ENCODE results near the gene MED15.
"Not testable (repeated sequence)": the region's sequence is repeated elsewhere in the genome, so short reads cannot be mapped to it uniquely, and the experiment has no call there.

The MED15 gene

DNA sequence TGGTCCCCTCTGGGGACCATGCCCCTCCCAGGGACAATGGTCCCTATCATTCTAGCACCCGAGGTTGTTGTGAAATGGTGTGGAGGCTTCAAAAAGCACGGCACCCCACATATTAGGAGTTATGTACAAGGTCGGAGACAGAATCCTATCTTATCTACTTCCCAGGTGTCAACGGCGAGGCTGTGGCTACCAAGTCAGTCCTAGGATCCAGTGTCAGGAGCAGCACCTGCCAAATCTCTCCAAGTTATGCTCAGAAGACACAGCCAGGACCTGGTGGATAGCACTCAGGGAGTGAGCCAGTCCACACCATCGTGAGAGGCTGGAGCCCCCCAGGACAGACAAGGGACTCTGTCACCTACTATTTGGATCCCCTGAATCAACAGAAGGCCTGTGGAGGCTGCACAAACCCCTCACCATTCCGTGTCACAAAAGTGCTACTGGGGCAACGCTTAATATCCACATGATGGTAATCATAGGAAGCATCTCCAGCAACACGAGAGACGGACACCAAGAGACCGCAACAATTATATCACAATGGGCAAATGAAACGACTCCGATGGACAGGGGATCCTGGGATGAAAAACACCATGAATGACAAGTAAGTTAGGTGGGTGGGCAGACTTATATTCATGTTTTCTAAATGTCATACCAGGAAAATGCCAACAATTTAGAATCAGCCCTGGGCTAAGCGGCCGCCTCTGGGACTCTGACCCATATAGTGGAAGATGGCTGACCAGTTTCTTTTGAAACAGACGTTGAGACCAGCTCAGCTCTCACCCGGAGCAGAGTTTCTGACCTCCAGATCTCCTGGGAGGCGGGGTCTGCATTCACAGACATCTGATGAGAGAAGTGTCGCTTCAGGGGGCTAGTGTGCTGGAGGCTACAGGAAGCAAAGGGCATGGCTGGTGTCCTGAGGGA lies 108.4 kb downstream of the MED15 start:
- no peak overlapping the region for H3K9ac ChIP-seq (ENCODE audit: low read depth, low read length)
- H3K27ac ChIP-seq (ENCODE audit: low read depth, low read length): no peak overlapping the region
- no peaks in the 10 kb centered on the region for H3K9me3 ChIP-seq (ENCODE audit: insufficient read depth, low read depth, low read length)
- no peaks in the 10 kb centered on the region for H3K27me3 ChIP-seq (ENCODE audit: insufficient read depth, low read length)
- no peaks in the 10 kb centered on the region for H3K4me1 ChIP-seq (ENCODE audit: insufficient read depth, low read length)
- no peak overlapping the region for H3K4me3 ChIP-seq (ENCODE audit: low read length)
- 88% methylated on average over 19 of the region's 19 CpGs for WGBS
- H3K36me3 ChIP-seq (ENCODE audit: insufficient read depth, low read length): no peaks in the 10 kb centered on the region

DNA sequence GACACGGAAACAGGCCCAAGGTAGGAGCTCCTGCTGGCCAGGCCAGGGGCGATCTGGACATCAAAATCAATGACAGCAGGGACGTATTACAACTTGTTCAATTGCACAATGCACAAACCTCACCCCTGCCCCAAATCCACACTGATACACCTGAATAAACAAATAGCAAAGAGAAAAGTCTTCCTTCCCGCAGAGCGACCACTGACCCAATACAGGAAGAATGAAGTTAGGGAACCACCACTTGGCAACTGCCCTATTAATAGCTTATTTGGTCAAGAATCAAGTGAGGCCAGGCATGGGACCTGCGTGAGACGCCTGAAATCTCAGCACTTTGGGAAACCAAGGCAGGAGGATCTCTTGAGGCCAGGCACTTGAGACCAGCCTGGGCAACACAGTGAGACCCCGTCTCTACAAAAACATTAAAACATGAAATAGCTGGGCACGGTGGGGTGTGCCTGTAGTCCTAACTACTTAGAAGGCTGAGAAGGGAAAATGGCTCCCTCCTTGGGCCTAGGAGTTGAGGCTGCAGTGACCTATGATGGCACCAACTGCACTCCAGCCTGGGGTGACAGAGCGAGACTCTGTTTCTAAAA lies 109.1 kb downstream of the MED15 start:
- Histone ChIP-seq H3K9ac (ENCODE audit: low read depth, low read length) (no peak overlapping the region), H3K27me3 (ENCODE audit: insufficient read depth, low read length) (no peaks in the 10 kb centered on the region), H3K9me3 (ENCODE audit: insufficient read depth, low read depth, low read length) (no peaks in the 10 kb centered on the region), H3K4me3 (ENCODE audit: low read length) (no peak overlapping the region), H3K4me1 (ENCODE audit: insufficient read depth, low read length) (no peaks in the 10 kb centered on the region), H3K36me3 (ENCODE audit: insufficient read depth, low read length) (no peaks in the 10 kb centered on the region), H3K27ac (ENCODE audit: low read depth, low read length) (no peak overlapping the region)
- WGBS: 86% methylated on average over 10 of the region's 10 CpGs

DNA sequence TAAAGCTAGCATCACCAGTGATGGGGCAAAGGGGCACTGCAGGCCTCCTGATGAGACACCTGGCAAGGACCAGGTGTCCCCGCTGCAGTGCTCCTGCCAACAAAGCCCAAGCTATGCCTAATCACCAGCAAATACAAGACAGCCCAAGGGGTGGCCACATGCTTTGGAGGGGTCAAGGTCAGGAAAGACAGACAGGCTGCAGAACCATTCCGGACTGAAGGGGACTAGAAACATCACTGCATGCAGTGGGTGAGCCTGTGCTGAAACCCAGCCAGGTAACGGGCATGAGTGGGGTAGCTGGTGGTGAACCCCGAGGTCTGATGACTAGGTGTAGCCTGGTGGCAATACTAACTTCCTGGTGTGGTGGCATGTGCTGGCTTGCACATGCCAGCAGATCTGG lies 111.1 kb downstream of the MED15 start:
- Histone ChIP-seq H3K36me3 (ENCODE audit: insufficient read depth, low read length) (no peaks in the 10 kb centered on the region), H3K27ac (ENCODE audit: low read depth, low read length) (no peak overlapping the region), H3K4me1 (ENCODE audit: insufficient read depth, low read length) (no peaks in the 10 kb centered on the region), H3K4me3 (ENCODE audit: low read length) (no peak overlapping the region), H3K27me3 (ENCODE audit: insufficient read depth, low read length) (no peaks in the 10 kb centered on the region), H3K9me3 (ENCODE audit: insufficient read depth, low read depth, low read length) (no peaks in the 10 kb centered on the region), H3K9ac (ENCODE audit: low read depth, low read length) (no peak overlapping the region)
- 90% methylated on average over 4 of the region's 4 CpGs for WGBS

DNA sequence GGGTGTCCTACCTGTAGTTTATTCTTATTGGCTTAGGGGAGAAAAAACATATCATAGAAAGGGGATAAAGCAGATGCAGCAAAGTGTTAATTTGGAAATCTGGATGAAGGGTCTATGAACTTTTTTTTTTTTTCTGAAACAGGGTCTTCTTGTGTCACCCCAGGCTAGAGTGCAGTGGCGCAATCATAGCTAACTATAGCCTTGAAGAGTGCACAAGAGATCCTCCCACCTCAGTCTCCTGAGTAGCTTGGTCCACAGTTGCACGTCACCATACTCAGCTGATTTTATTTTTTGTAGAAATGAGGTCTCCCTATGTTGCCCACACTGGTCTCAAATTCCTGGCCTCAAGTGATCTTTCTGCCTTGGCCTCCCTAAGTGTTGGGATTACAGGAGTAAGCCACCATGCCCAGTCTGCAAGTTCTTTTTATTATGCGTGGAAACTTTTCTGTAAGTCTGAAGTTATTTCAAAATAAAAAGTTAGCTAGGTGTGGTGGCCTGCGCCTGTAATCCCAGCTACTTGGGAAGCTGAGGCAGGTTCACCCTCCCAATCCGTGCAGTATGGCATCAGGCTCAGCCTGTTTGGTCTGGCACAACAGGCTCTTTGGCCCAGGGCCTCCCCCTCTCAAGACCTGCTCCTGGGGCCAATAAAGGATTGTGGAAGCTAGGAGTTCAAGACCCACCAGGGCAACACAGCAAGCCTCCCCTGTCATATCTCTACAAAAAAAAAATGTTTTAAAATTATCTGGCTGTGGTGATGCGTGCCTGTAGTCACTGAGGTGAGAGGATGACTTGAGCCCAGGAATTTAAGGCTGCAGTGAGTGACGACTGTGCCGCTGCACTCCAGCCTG lies 111.9 kb downstream of the MED15 start:
- Histone ChIP-seq H3K27ac (ENCODE audit: low read depth, low read length) (no peak overlapping the region), H3K36me3 (ENCODE audit: insufficient read depth, low read length) (no peaks in the 10 kb centered on the region), H3K4me3 (ENCODE audit: low read length) (no peak overlapping the region), H3K4me1 (ENCODE audit: insufficient read depth, low read length) (no peaks in the 10 kb centered on the region), H3K9ac (ENCODE audit: low read depth, low read length) (no peak overlapping the region), H3K27me3 (ENCODE audit: insufficient read depth, low read length) (no peaks in the 10 kb centered on the region), H3K9me3 (ENCODE audit: insufficient read depth, low read depth, low read length) (no peaks in the 10 kb centered on the region)
- WGBS: 91% methylated on average over 8 of the region's 8 CpGs

DNA sequence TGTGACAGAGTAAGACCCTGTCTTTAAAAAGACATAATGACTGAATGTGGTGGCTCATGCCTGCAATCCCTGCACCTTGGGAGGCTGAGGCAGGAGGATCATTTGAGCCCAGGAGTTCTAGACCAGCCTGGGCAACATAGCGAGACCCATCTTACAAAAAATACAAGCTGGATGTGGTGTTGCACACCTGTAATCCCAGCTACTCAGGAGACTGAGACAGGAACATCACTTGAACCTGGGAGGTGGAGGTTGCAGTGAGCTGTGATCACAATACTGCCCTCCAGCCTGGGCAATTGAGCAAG lies 112.4 kb downstream of the MED15 start:
- 100% methylated on average over 1 of the region's 1 CpG for WGBS
- H3K36me3 ChIP-seq (ENCODE audit: insufficient read depth, low read length); H3K9me3 ChIP-seq (ENCODE audit: insufficient read depth, low read depth, low read length); H3K9ac ChIP-seq (ENCODE audit: low read depth, low read length); H3K4me3 ChIP-seq (ENCODE audit: low read length); H3K4me1 ChIP-seq (ENCODE audit: insufficient read depth, low read length); H3K27ac ChIP-seq (ENCODE audit: low read depth, low read length); H3K27me3 ChIP-seq (ENCODE audit: insufficient read depth, low read length): not testable (repeated sequence)

DNA sequence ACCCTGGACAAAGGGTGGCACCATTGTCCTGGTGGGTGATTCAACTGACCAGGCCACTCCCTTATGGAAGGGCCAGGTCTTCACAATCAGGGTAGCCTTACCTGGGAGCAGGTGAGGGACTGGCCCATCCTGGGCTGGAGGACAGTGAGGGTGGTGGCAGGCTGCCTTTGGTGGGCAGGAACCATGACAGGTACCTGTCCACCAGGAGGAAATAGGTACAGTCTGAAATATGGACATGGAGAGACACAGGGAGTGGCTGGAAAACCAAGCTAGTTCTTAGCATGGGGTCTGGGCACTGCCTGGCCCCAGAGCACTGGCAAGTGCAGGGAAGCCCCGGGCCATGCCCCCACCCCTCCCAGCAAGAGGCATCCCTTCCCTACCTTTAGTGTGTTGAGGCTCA lies 113.8 kb downstream of the MED15 start:
- H3K9me3 ChIP-seq (ENCODE audit: insufficient read depth, low read depth, low read length): no peaks in the 10 kb centered on the region
- no peak overlapping the region for H3K4me3 ChIP-seq (ENCODE audit: low read length)
- H3K4me1 ChIP-seq (ENCODE audit: insufficient read depth, low read length): no peaks in the 10 kb centered on the region
- H3K9ac ChIP-seq (ENCODE audit: low read depth, low read length): no peak overlapping the region
- no peak overlapping the region for H3K27ac ChIP-seq (ENCODE audit: low read depth, low read length)
- no peaks in the 10 kb centered on the region for H3K36me3 ChIP-seq (ENCODE audit: insufficient read depth, low read length)
- no peaks in the 10 kb centered on the region for H3K27me3 ChIP-seq (ENCODE audit: insufficient read depth, low read length)
- 100% methylated on average over 1 of the region's 1 CpG for WGBS

DNA sequence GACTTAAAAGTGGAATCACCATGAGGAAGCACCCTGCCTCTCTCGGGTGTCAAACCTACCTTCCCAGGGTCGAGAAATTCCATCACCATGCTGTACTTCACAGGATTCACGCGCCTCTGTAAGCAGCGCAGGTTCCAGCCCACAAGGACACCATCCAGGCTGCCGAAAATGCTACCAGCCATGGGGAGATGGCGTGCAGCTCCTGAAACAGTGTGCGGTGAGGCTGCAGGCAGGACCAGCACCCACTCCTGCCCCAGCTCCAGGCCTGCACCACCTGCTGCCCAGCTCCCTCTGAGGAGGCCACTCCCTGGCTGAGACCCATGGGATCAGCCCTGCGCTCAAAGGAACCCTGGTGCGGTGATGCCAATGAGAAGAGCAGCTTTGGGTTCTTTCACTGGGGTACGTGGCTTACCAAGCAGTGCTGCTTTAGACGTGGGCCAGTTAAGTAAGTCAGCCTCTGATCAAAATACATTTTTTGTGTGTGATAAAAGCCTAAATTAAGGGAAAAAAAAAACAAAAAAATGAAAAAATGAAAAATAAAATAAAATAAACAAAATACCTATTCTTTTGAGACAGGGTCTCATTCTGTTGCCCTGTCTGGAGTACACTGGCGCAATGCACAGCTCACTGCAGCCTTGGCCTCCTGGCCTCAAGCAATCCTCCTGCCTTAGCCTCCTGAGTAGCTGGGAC lies 115.4 kb downstream of the MED15 start:
- no peaks in the 10 kb centered on the region for H3K36me3 ChIP-seq (ENCODE audit: insufficient read depth, low read length)
- no peak overlapping the region for H3K4me3 ChIP-seq (ENCODE audit: low read length)
- no peaks in the 10 kb centered on the region for H3K27me3 ChIP-seq (ENCODE audit: insufficient read depth, low read length)
- H3K27ac ChIP-seq (ENCODE audit: low read depth, low read length): no peak overlapping the region
- no peaks in the 10 kb centered on the region for H3K9me3 ChIP-seq (ENCODE audit: insufficient read depth, low read depth, low read length)
- 85% methylated on average over 13 of the region's 13 CpGs for WGBS
- no peak overlapping the region for H3K9ac ChIP-seq (ENCODE audit: low read depth, low read length)
- H3K4me1 ChIP-seq (ENCODE audit: insufficient read depth, low read length): no peaks in the 10 kb centered on the region

DNA sequence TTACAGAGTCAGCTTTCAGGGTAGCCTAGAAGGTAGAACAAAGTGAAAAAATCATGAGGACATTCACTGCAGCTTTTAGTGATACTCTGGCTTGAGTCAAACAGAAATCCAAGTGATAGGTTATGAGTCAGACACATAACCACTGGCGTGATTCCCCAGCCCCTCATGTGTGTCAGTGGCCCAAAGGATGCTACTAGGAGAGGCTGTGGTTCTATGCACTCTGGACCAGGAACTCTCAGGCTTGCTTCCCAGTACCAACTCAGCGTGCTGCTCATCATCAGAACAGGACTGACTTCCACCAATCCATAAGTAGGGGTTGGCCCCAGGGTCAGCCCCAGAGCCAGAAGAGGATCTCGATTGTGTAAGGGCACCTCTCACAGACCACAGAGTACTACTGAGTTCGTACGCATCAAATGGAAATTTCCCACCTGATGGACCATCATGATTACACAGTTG lies 116.8 kb downstream of the MED15 start:
- WGBS: 91% methylated on average over 5 of the region's 5 CpGs
- Histone ChIP-seq H3K27ac (ENCODE audit: low read depth, low read length) (no peak overlapping the region), H3K36me3 (ENCODE audit: insufficient read depth, low read length) (no peaks in the 10 kb centered on the region), H3K27me3 (ENCODE audit: insufficient read depth, low read length) (no peaks in the 10 kb centered on the region), H3K9me3 (ENCODE audit: insufficient read depth, low read depth, low read length) (no peaks in the 10 kb centered on the region), H3K4me1 (ENCODE audit: insufficient read depth, low read length) (no peaks in the 10 kb centered on the region), H3K4me3 (ENCODE audit: low read length) (no peak overlapping the region), H3K9ac (ENCODE audit: low read depth, low read length) (no peak overlapping the region)

DNA sequence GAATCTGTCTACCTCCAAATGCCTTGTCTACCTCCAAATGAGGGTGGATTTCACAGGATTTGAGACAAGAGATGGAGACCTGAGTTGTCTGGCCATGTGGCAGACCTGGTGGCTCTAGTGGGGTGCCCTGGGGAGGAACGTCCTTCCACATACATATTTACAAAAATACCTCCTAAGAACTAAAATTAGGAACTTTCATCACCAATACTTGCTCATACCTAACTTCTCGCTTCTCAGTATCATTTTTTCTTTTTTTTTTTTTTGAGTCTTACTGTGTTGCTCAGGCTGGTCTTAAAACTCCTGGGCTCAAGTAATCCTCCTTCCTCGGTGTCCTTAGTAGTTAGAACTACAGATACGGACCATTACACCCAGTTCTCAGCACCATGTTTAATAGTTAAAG lies 117.9 kb downstream of the MED15 start:
- H3K27me3 ChIP-seq (ENCODE audit: insufficient read depth, low read length): no peaks in the 10 kb centered on the region

DNA sequence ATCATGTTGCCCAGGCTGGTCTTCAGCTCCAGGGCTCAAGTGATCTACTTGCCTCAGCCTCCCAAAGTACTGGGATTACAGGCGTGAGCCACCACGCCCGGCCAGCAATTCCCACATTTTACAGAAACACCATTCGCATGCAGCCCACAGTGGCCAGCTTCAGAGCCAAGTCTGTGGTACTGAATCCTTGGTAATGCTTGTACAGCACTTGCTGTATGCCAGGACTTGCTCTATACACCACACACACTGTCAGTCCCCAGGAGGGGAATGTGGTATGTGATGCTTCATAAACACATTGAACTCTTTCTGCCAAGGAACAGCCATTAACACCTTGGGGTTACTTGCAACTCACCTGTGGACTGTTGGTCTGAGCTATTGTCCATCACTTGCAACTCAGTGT lies 119.4 kb downstream of the MED15 start:
- WGBS: 94% methylated on average over 4 of the region's 4 CpGs
- Histone ChIP-seq H3K4me3 (ENCODE audit: low read length) (no peak overlapping the region), H3K4me1 (ENCODE audit: insufficient read depth, low read length) (no peaks in the 10 kb centered on the region), H3K9ac (ENCODE audit: low read depth, low read length) (no peak overlapping the region), H3K27ac (ENCODE audit: low read depth, low read length) (no peak overlapping the region), H3K27me3 (ENCODE audit: insufficient read depth, low read length) (no peaks in the 10 kb centered on the region), H3K9me3 (ENCODE audit: insufficient read depth, low read depth, low read length) (no peaks in the 10 kb centered on the region), H3K36me3 (ENCODE audit: insufficient read depth, low read length) (no peaks in the 10 kb centered on the region)

More for the DNA sequence above, 117.9 kb downstream of the MED15 start:
- no peak overlapping the region for H3K27ac ChIP-seq (ENCODE audit: low read depth, low read length)
- no peaks in the 10 kb centered on the region for H3K4me1 ChIP-seq (ENCODE audit: insufficient read depth, low read length)
- H3K36me3 ChIP-seq (ENCODE audit: insufficient read depth, low read length): no peaks in the 10 kb centered on the region
- no peak overlapping the region for H3K4me3 ChIP-seq (ENCODE audit: low read length)
- WGBS: 95% methylated on average over 4 of the region's 4 CpGs
- no peaks in the 10 kb centered on the region for H3K9me3 ChIP-seq (ENCODE audit: insufficient read depth, low read depth, low read length)
- no peak overlapping the region for H3K9ac ChIP-seq (ENCODE audit: low read depth, low read length)

DNA sequence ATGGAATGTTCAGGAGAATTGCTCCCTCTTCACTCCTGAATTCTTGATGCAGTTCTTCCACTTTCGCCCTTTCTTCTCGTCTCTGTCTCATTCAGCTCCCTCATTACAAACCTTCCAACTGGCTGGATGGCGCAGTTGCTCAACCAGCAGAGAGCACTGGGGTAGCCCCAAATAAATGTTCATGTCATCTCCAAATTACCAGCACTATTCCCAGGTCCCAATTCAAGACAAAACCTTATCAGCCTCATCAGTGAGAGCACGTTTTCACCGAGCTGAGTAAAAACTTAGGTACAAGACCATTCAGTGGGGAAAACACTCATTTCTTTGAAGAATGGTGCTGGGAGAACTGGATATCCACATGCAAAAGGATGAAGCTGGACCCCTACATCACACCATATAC lies 120.0 kb downstream of the MED15 start:
- Histone ChIP-seq H3K27ac (ENCODE audit: low read depth, low read length) (no peak overlapping the region), H3K36me3 (ENCODE audit: insufficient read depth, low read length) (no peaks in the 10 kb centered on the region), H3K4me3 (ENCODE audit: low read length) (no peak overlapping the region), H3K27me3 (ENCODE audit: insufficient read depth, low read length) (no peaks in the 10 kb centered on the region), H3K4me1 (ENCODE audit: insufficient read depth, low read length) (no peaks in the 10 kb centered on the region), H3K9me3 (ENCODE audit: insufficient read depth, low read depth, low read length) (no peaks in the 10 kb centered on the region), H3K9ac (ENCODE audit: low read depth, low read length) (no peak overlapping the region)
- 88% methylated on average over 5 of the region's 5 CpGs for WGBS

All from HUES64 (cell line).